Hepatic stellate cell (primary cell): ENCODE measurements around the gene GRAPL.
"Not testable (repeated sequence)": the region's sequence is repeated elsewhere in the genome, so short reads cannot be mapped to it uniquely, and the experiment has no call there.

Experiments used
- DNase-seq: peaks from one replicate; pipeline ENCODE4 v3.0.0; 2011; ENCODE audit warnings: low spot score

GRAPL gene

DNA sequence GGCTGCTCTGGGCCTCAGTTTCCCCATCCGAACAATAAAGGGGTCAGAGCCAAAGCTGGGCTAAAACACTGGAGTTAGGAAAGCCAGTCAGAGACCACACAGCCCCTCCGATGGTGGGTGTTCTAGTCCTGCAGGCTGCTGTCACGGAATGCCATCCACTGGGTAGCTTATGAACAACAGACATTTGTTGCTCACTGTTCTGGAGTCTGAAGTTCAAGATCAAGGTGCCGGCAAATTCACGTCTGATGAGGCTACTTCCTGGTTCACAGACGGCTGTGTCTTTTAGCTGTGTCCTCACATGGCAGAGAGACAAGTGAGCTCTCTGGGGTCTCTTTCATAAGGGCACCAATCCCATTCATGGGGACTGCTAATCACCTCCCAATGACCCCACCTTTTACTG, 9.2 kb downstream of the GRAPL start:
- not testable (repeated sequence) for DNase-seq

GRCh38 chr17:19137959-19138358, 10.6 kb downstream of the GRAPL start:
- DNase-seq: not testable (repeated sequence)

- DNase-seq: not testable (repeated sequence)
Observed at GRCh38 chr17:19141366-19142155, 14.2 kb downstream of the GRAPL start.

GRCh38 chr17:19142419-19142818, 15.0 kb downstream of the GRAPL start:
- DNase-seq: not testable (repeated sequence)

GRCh38 chr17:19143097-19143777, 15.8 kb downstream of the GRAPL start:
- not testable (repeated sequence) for DNase-seq

DNA sequence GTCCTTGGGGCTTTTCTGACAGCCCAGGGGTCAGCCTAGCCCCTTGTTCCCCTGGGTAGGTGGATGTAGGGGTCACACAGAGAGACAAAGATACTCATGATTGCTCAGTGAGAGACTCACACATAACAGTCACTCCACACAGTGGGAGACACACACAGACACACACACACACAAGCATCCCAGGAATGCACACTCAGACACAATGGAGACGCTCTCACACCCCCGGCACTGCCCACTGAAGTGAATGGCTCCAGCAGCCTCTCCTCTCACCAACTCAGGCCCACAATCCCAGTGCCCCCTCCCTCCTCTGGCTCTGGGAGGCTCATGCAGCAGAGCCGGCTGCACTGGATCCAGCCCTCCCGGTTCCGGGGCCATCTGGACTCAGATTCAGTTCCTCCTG, 17.0 kb downstream of the GRAPL start:
- DNase-seq: not testable (repeated sequence)

DNA sequence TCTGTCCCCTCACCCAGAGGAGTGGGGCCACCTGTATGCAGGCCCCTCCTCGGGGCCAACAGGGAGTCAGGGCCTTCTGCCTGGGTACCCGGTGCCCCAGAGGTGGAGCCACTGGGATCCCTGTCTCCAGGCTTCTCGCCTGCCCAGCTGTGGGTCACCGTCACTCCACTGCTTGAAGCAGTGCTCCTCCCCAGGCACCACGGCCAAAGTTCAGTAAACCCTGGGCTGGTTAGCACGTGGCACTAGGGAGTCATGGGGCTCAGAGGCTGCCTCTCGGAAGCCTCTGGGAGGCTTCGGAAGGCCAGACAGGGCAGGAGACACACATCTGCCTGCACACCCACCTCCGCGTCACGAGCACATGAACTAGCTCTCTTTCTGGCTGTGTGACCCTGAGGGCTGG, 18.1 kb downstream of the GRAPL start:
- not testable (repeated sequence) for DNase-seq

- not testable (repeated sequence) for DNase-seq
Observed at GRCh38 chr17:19150678-19151615, 23.6 kb downstream of the GRAPL start.

DNA sequence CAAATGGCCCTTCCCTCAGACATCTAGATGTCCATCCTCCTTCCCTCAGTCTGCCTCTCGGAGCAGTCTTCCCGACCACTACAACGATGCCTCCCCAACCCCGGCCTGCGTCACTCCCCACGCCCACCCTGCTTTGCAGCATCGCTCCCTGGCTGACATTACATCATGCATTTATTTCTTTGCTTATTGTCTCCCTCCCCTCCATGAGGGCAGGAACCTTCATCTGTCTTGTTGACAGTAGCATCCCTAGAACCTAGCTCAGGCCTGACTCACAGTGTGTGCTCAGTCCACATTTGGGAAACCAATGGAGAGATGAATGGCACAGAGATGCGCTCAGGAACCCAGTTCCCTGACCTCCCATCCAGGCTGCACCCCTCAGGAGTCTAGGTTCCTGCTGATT, 30.2 kb downstream of the GRAPL start:
- DNase-seq: not testable (repeated sequence)

- not testable (repeated sequence) for DNase-seq
Observed at GRCh38 chr17:19158478-19158877, 31.1 kb downstream of the GRAPL start.

GRCh38 chr17:19158938-19159337, 31.5 kb downstream of the GRAPL start:
- DNase-seq: not testable (repeated sequence)

DNA sequence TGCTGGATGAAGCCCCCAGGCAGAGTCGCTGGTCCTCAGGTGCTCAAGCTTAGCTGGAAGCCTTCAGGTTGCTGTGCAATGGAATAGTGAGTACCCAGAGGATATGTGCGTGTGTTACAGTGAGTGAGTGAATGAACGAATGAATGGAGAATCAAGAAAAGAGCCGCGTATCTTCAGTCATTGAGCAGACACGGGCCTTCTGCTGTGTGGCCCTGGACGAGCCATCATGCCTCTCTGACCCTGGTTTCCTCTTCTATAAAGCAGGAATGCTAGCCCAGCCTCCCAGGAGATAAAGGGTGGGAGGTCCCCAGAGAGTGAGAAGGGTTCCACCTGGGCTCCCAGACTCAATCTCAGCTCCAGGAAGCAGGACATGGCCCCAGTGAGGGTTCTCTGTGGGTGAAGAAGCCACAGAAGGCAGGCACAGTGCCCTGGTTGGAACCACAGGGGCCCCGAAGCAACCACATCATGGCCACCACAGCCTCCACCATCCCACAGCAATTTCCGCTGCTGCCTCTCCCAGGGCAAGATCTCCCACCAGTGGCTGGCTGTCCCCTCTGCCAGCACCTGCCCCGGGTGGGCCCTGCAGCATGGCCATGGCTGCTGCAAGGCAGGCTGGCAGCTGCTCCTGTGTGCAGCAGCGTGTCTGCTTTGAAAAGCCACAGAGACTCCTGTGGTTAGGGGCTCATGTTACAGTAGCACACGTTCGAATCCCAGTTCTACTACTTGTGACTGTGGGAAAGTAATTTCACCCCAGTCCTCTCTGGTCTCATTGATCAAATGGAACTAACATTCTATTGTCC, 34.1 kb downstream of the GRAPL start:
- DNase-seq: not testable (repeated sequence)

DNA sequence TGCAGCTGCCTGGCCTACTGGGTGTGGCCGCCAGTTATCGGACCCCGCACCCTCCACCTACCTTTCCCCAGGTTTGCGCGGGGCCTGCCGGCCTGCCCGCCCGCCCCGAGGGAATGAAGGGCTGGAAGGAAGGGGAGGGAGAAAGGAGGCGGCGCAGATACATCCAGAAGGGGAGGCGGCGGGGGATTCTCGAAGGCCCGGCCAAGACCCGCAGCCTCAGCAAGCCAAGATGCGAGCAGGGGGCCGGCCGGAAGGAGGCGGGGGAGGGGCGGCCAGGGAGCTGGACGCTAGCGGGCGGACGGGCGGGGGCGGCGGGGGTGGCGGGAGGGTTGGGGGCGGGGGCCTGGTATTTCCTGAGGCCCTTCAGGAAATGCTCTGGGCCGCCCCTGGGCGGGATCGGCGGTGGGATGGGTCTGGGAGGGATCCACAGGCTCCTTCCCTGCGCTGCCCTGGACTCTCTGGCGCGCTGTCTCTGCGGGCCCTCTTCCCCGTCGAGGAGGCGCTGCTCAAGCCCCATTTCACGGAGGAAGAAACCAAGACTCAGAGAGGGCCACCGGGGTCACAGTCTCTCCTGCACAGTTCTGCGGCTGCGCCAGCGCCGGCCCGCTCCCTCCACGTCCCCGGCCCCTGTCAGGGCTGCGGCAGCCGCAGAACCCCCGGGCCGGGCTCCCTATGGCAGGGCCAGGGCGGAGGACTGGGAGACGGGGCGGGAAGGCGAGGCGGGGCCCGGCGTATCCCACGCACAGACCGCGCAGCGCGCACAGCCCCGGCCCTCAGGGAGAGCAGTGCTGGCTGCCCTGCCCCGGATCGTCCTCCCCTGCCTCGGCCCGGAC, 35.2 kb downstream of the GRAPL start:
- not testable (repeated sequence) for DNase-seq

DNA sequence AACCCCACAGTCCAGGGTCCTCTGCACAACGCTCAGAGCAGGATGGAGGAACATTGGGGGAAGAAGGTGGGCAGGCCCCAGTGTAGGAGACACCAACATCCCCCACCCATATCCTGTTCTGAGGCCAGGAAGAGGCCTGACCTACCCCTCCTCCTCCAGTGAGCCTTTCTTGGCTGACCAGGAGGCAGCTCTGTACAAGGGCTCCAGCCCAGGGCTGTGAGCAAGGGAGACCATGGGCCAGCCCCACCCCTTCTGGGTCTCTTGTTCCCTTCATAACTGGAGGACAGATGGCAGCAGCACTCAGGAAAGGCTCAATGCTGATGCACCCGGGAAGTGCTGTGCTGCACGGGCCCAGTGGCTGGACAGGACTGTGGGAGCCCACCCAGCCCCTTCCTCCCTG, 47.0 kb downstream of the GRAPL start:
- not testable (repeated sequence) for DNase-seq

DNA sequence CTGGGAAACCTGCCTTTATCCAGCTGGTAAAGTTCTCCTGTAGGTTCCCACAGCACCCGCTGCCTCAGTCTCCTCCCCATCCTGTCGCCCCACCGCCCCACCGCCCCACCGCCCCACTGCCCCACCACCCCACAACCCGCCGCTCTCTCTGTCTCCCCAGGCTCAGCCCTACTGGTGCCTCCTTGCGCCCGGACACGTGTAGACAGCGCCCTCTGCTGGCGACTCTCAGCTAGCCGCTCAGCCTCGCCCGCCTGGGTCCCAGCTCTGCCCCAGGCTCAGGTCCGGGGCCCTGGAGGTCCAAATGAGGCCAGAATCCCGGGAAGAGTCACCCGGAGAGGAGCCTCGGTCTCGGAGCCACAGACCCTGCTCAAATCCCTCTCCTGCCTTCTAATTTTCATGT, 48.0 kb downstream of the GRAPL start:
- not testable (repeated sequence) for DNase-seq

GRCh38 chr17:19181040-19181875, 53.9 kb downstream of the GRAPL start:
- not testable (repeated sequence) for DNase-seq

GRCh38 chr17:19187883-19188869, 60.8 kb downstream of the GRAPL start:
- DNase-seq: not testable (repeated sequence)
